NB4 (cell line): ENCODE measurements around the gene CCDC154.

Source experiments
- DNase-seq: peaks from one replicate; pipeline ENCODE4 v3.0.0; 2010; ENCODE audit warnings: low read depth
- H3K4me3 ChIP-seq: one replicate; pipeline ENCODE4 v1.5.1; 2011; ENCODE audit warnings: mild to moderate bottlenecking, low read depth, low read length, moderate library complexity
- MYC ChIP-seq: IDR thresholded peaks from 2 replicates; pipeline ENCODE4 v1.6.1; 2011; ENCODE audit warnings: low read depth, low read length
- POLR2A ChIP-seq: IDR thresholded peaks from 2 replicates; pipeline ENCODE4 v1.6.1; 2011; ENCODE audit warnings: mild to moderate bottlenecking; ENCODE audit not compliant: insufficient read length; ENCODE audit errors: extremely low read depth
- TF ChIP-seq, protein P1 (sequence below): IDR thresholded peaks from 2 replicates; pipeline ENCODE4 v1.6.1; 2011; ENCODE audit warnings: low read depth, low read length
- TF ChIP-seq, protein P2 (sequence below): IDR thresholded peaks from one replicate; pipeline ENCODE4 v1.5.1; 2012; ENCODE audit warnings: low read depth, low read length

The CCDC154 gene

DNA sequence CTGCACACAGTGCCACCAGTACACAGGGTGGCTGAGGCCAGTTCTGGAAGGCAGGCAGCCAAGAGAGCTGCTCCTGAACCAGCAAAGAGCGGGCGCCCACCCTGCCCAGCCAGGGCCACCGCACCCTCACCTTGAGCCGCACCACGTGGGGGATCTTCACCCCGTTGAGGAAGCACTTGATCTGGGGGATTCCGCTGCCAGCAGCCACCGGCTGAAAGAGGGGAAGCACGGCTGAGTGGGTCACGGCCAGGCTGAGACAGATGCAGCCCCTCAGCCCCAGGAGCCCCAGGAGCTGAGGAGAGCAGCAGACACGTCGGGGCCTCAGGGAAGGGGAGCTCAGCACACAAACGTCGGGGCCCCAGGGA lies 14.6 kb upstream of the CCDC154 start:
- TF ChIP-seq POLR2A (no peak), MYC (no peak)
- TF ChIP-seq, protein P1, sequence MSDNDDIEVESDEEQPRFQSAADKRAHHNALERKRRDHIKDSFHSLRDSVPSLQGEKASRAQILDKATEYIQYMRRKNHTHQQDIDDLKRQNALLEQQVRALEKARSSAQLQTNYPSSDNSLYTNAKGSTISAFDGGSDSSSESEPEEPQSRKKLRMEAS, result no peak
- TF ChIP-seq, protein P2, sequence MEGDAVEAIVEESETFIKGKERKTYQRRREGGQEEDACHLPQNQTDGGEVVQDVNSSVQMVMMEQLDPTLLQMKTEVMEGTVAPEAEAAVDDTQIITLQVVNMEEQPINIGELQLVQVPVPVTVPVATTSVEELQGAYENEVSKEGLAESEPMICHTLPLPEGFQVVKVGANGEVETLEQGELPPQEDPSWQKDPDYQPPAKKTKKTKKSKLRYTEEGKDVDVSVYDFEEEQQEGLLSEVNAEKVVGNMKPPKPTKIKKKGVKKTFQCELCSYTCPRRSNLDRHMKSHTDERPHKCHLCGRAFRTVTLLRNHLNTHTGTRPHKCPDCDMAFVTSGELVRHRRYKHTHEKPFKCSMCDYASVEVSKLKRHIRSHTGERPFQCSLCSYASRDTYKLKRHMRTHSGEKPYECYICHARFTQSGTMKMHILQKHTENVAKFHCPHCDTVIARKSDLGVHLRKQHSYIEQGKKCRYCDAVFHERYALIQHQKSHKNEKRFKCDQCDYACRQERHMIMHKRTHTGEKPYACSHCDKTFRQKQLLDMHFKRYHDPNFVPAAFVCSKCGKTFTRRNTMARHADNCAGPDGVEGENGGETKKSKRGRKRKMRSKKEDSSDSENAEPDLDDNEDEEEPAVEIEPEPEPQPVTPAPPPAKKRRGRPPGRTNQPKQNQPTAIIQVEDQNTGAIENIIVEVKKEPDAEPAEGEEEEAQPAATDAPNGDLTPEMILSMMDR, result no peak
- H3K4me3 ChIP-seq, result no peak overlapping the region
- no peak for DNase-seq

DNA sequence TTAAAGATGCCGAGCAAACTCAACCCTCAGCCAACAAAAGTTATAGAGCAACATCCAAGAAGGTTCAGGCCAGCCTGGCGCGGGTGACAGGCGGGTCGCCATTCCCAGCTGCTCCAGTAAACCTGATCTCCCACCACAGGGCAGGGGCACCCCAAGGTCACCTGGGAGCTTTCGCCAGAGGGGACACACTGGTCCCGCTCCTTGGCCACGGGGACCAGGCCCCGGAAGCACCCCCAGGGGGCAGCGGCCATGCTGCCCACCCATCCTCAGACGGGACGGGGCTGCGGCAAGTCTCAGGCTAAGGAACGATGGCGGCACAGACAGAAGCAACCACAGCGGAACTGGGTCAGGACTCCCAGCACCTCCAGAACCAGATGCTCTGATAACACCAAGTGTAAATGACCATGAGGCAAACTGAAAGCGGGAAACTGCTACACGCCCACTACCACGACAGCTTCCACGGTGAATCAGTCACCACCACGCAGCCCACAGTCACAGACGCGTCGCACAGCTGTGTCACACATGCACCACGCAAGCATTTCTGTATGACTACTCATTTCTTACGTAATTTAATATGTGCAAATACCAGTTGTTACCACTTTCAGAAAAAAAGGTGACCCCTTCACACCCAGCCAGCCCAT lies 14.1 kb upstream of the CCDC154 start:
- no peak for DNase-seq
- no peak for TF ChIP-seq POLR2A
- TF ChIP-seq MYC, result no peak
- TF ChIP-seq, protein P2, result no peak
- TF ChIP-seq, protein P1, result no peak
- no peak overlapping the region for H3K4me3 ChIP-seq

DNA sequence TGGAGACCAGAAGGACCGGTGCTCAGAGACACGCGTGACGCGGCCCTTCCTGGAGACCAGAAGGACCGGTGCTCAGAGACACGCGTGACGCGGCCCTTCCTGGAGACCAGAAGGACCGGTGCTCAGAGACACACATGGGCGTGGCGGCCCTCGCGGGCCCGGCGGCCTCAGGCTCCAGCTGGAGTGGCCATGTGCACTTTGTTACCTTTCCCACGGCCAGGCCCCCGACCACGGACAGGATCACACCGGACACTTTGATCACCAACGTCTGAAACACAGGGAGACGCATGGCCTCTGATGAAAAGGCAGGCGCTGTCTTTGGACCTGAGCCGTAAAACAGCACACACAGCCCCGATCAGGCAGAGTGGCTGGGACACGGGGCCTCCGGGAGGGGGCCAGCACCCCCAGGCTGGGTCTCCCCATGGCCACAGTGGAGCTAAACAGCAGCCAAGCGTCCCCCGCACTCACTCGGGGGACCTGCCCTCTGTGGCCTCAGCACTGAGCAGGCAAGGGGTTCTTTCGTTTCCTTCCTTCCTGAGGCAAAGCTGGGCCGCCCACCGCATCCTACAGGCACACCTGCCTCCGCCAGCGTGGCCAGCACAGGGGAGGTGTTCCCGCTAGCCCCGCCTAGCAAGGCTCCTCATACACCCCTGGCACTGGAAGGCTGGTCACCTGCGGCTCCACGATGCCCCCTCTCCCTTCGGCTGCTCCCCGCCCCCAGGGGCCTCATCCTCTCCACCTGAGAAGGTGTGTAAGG lies 13.3 kb upstream of the CCDC154 start:
- no peak for DNase-seq
- TF ChIP-seq MYC (no peak), POLR2A (no peak)
- TF ChIP-seq, protein P2, result no peak
- TF ChIP-seq, protein P1, result no peak
- H3K4me3 ChIP-seq, result no peak overlapping the region

DNA sequence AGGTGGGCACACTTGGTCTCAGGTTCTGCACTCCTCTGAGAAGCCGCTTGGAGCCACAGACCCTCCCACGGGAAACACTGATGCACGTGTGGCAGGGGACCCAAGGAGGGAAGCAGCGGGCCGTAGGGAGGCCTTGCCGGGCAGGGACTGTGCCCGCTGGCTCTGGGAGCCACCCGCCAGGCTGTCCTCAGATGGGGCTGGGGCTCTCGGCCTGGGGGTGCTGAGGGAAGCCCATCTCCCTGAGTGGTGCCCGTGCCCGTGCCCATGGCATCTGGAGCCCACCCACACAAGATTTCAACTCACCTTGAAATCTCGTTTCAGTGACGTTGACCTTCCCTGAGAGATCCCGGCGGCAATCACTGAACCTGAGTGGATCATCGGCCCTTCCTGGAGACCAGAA lies 12.6 kb upstream of the CCDC154 start:
- TF ChIP-seq, protein P2, result no peak
- TF ChIP-seq POLR2A, result no peak
- TF ChIP-seq, protein P1, result no peak
- TF ChIP-seq MYC, result no peak
- no peak for DNase-seq
- no peak overlapping the region for H3K4me3 ChIP-seq

DNA sequence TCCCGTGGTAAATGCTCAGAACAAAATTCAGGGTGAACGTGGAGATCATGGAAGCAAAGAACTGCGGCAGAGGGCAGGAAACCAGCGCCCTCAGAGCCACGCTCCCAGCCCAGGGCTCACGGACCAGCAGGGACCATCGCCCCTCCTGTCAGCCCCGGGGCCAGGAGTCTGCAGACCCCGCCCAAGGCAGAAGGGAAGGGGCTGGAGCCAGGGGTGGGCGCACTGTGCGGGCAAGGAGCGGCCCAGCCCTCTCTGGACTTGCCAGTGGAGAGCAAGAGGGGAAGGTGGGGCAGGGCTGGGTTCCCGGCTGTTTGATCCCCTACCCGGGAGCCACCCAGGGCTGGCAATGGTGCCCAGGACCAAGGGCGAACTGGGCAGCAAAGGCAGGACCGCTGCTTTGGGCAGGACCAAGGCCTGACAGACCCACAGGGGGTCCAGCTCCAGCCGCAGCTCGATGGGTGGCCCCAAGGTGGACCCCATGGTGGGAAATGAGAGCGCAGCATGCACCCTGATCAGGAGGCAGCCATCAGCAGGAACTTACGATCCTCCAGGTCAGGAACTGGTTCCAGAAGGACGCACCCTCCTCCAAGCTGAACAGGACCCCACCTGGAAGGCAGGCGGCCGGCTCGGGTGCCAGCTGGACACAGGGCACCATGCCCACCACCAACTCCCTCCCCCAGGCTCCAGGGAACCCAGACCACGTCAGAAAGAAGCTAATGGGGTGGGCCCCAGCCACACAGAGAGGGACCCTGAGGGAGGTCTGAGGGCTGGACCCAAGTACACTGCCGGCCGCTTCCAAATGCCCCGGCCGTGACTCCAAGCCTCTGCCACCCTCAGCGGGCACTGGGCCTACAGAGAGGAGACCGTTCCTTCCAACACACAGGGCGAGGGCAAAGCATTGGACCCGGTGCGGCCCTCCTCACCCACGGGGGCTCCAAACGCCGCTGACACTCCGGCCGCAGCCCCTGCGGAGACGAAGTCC lies 11.1 kb upstream of the CCDC154 start:
- DNase-seq, result no peak
- no peak overlapping the region for H3K4me3 ChIP-seq
- TF ChIP-seq MYC (no peak), POLR2A (no peak)
- TF ChIP-seq, protein P1, result no peak
- TF ChIP-seq, protein P2, result no peak
